GM23248 (cell line): ENCODE results near the gene TSBP1.

Experiments
- EZH2 ChIP-seq: fragments of 200-600 bp; sonication (generic); IDR thresholded peaks from 2 replicates; pipeline ENCODE4 v1.6.1; 2018; ENCODE audit warnings: antibody characterized with exemption, mild to moderate bottlenecking; ENCODE audit not compliant: insufficient read depth, poor library complexity, severe bottlenecking
- EZH2phosphoT487 ChIP-seq: fragments of 200-600 bp; sonication (generic); IDR thresholded peaks from 2 replicates; pipeline ENCODE4 v1.6.1; 2018; ENCODE audit warnings: antibody characterized with exemption, moderate library complexity, mild to moderate bottlenecking, low read depth; ENCODE audit not compliant: insufficient read depth

DNA sequence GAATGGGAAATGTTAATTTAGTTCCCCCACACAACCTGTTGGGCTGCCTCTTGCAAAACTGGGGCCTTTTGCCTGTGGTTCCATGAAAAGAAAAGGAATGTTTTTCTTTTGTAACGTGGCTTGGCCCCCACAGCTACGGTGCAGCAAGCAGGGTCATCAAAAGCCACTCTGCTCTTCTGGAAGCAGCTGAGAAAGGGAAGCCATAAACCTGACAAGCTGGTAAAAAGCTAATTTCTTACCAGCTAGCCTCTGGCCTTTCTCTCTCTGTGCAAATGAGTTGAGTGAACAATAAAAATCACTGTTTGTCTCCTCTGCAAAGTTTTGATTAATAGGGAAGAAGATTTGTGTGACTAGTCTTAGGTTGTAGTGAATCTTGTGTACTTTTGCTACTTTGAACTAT lies 124.3 kb downstream of the TSBP1 start:
- no peak for TF ChIP-seq EZH2
- no peak for TF ChIP-seq EZH2phosphoT487
